Breast epithelium (tissue), 4 donors: ENCODE measurements around the gene TJP2. TPM values are rescaled to one million over a fixed set of nuclear protein-coding genes. Genes with fewer than 3 reads are reported as not detected.
A peak's percentile ranks its signal among the peaks of the same experiment; 100 is the strongest.

Experiments
- DNase-seq, 2 donors: peaks; one replicate each; pipeline ENCODE4 v3.0.0-alpha.2; 2019; ENCODE audit warnings: low spot score in 2 of 2
- H3K27ac ChIP-seq, 2 donors: fragments of 200-600 bp; sonication (generic) in 1 of 2; one replicate each; pipeline ENCODE4 v1.5.1; 2016 to 2019; ENCODE audit warnings: mild to moderate bottlenecking in 1 of 2
- H3K27me3 ChIP-seq, 2 donors: fragments of 200-600 bp; sonication (generic) in 1 of 2; one replicate each; pipeline versions ENCODE4 v1.5.1 to v1.6.0; 2017 to 2019; ENCODE audit warnings: control low read depth in 1 of 2, mild to moderate bottlenecking in 1 of 2
- H3K36me3 ChIP-seq: fragments of 200-600 bp; one replicate; pipeline ENCODE4 v1.5.1; 2019
- H3K4me1 ChIP-seq, 2 donors: fragments of 200-600 bp; sonication (generic); one replicate each; pipeline ENCODE4 v1.5.1; 2016 to 2019; ENCODE audit warnings: control low read depth in 1 of 2
- H3K4me3 ChIP-seq, 3 donors: fragments of 200-600 bp; sonication (generic); 1 replicate in 2 of 3; 2 replicates in 1 of 3; pipeline ENCODE4 v1.5.1; 2016 to 2019; ENCODE audit warnings: mild to moderate bottlenecking in 3 of 3, moderate library complexity in 2 of 3
- H3K9me3 ChIP-seq, 2 donors: fragments of 200-600 bp; sonication (generic) in 1 of 2; one replicate each; pipeline ENCODE4 v1.5.1; 2016 to 2019; ENCODE audit warnings: control low read depth in 1 of 2
- POLR2A ChIP-seq: fragments of 450-650 bp; IDR thresholded peaks from one replicate; pipeline ENCODE4 v1.6.1; 2016; ENCODE audit warnings: antibody characterized with exemption, mild to moderate bottlenecking, moderate library complexity
- POLR2AphosphoS5 ChIP-seq, 3 donors: sonication (generic); formaldehyde crosslinking; IDR thresholded peaks; one replicate each; pipeline ENCODE4 v1.6.1; 2017; ENCODE audit warnings: antibody characterized with exemption in 3 of 3
- intact Hi-C: fragments of 100-400 bp; cut with DNase I; formaldehyde crosslinking; loops from one replicate; pipeline ENCODE4 v1.15.1; 2023; ENCODE audit warnings: low total_unique reads
- total RNA-seq, 3 donors: library from RNA; depleted of rRNA; stranded (reverse); fragments of >200 nt; gene quantifications; one replicate each; pipeline ENCODE4 v1.1.0, GENCODE V29; 2016
- TF ChIP-seq, protein P1 (sequence below), 3 donors: fragments of 450-650 bp; IDR thresholded peaks; one replicate each; pipeline ENCODE4 v1.5.1; 2016 to 2017; ENCODE audit warnings: antibody characterized with exemption in 3 of 3, mild to moderate bottlenecking in 3 of 3, moderate library complexity in 3 of 3

Gene TJP2
- total RNA-seq, 3 donors from 2014 or later, result 85.2 to 125 (median 108) TPM

DNA sequence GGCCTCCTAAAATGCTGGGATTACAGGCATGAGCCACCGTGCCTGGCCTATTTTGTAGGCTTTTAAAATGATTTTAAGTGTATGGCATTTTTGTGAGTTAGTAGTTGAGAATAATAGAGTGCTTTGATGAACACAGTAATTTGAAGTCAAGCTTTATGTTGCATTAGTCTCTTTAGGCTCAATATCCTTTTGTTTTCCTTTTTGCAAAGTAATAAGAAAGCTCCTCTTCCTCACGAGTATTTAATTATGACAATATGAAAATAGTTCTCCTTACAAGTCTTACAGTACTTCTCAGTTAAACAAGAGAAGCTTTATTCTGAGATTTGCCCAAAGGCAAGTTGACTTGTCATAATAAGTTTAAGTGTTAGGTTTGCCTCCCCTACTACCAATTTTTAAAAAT lies 69.0 kb downstream of the TJP2 start:
- Histone ChIP-seq H3K4me3 (no peak overlapping the region), H3K4me1 (no peaks in the 10 kb centered on the region), H3K9me3 (no peaks in the 10 kb centered on the region), H3K27me3 (no peaks in the 10 kb centered on the region), H3K27ac (peak overlapping the region in 1 of 2 donors; percentile 41), H3K36me3 (peaks cover 2% of the 10 kb centered on the region)
- intact Hi-C loops, result no loop called here
- DNase-seq, result no peak
- no peak for TF ChIP-seq POLR2AphosphoS5 (IDR thresholded peaks at IDR 0.05)
- TF ChIP-seq, protein P1, sequence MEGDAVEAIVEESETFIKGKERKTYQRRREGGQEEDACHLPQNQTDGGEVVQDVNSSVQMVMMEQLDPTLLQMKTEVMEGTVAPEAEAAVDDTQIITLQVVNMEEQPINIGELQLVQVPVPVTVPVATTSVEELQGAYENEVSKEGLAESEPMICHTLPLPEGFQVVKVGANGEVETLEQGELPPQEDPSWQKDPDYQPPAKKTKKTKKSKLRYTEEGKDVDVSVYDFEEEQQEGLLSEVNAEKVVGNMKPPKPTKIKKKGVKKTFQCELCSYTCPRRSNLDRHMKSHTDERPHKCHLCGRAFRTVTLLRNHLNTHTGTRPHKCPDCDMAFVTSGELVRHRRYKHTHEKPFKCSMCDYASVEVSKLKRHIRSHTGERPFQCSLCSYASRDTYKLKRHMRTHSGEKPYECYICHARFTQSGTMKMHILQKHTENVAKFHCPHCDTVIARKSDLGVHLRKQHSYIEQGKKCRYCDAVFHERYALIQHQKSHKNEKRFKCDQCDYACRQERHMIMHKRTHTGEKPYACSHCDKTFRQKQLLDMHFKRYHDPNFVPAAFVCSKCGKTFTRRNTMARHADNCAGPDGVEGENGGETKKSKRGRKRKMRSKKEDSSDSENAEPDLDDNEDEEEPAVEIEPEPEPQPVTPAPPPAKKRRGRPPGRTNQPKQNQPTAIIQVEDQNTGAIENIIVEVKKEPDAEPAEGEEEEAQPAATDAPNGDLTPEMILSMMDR (IDR thresholded peaks at IDR 0.05), result no peak
- no peak for TF ChIP-seq POLR2A

DNA sequence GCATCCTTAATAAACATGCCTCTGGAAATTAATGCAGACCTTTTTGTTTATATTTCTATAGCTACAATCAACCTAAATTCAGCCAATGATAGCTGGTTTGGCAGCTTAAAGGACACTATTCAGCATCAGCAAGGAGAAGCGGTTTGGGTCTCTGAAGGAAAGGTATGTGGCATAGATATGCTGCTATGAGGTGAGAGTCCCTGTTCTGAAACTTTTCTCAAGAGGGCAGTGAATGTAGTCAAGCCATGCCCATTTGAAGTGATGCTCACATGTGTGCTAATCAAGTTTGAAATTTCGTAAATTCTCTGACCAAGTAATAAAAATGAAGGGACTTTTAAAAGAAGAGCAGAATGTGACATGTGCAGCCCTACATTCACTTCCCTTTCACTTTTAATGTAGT lies 72.6 kb downstream of the TJP2 start:
- H3K4me3 ChIP-seq, result no peak overlapping the region
- H3K9me3 ChIP-seq, result no peaks in the 10 kb centered on the region
- H3K4me1 ChIP-seq, result no peaks in the 10 kb centered on the region
- TF ChIP-seq POLR2A (no peak), POLR2AphosphoS5 (IDR thresholded peaks at IDR 0.05) (no peak)
- TF ChIP-seq, protein P1 (IDR thresholded peaks at IDR 0.05), result no peak
- intact Hi-C loops, result no loop called here
- peaks cover 5% of the 10 kb centered on the region for H3K36me3 ChIP-seq
- no peaks in the 10 kb centered on the region for H3K27me3 ChIP-seq
- H3K27ac ChIP-seq, result no peak overlapping the region
- no peak for DNase-seq

DNA sequence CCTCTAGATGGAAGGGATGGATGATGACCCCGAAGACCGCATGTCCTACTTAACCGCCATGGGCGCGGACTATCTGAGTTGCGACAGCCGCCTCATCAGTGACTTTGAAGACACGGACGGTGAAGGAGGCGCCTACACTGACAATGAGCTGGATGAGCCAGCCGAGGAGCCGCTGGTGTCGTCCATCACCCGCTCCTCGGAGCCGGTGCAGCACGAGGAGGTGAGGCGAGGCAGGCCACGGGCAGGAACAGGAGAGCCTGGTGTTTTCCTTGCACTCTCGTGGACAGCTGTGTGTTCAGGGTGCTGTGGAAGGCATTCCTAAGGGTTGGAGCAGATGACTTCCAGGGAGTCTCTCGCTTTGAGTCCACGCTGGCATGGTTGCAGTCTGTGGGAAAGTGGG lies 73.9 kb downstream of the TJP2 start:
- TF ChIP-seq POLR2A, result no peak
- TF ChIP-seq POLR2AphosphoS5 (IDR thresholded peaks at IDR 0.05), result no peak
- TF ChIP-seq, protein P1 (IDR thresholded peaks at IDR 0.05), result no peak
- H3K9me3 ChIP-seq, result no peaks in the 10 kb centered on the region
- H3K36me3 ChIP-seq, result peaks cover 5% of the 10 kb centered on the region
- no peak overlapping the region for H3K4me3 ChIP-seq
- H3K27me3 ChIP-seq, result no peaks in the 10 kb centered on the region
- DNase-seq, result no peak
- no peak overlapping the region for H3K27ac ChIP-seq
- intact Hi-C loops, result no loop called here
- H3K4me1 ChIP-seq, result no peaks in the 10 kb centered on the region

DNA sequence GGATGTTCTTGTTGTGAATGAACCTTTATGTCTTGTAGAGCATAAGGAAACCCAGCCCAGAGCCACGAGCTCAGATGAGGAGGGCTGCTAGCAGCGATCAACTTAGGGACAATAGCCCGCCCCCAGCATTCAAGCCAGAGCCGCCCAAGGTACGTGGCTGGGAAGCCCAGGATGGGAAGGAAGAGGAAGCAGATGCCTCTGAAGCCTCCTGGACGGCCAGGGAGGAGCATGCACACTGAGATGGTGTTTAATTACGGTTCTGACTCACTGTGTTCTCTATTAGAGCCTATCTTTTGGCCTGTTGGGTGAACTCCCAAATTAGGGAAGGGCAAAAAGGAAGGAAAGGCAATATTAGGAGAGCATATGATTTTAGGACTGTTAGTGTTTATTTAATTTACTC lies 75.3 kb downstream of the TJP2 start:
- H3K4me1 ChIP-seq, result no peaks in the 10 kb centered on the region
- intact Hi-C loops, result no loop called here
- H3K4me3 ChIP-seq, result no peak overlapping the region
- no peak overlapping the region for H3K27ac ChIP-seq
- no peaks in the 10 kb centered on the region for H3K9me3 ChIP-seq
- no peaks in the 10 kb centered on the region for H3K27me3 ChIP-seq
- TF ChIP-seq POLR2A (no peak), POLR2AphosphoS5 (IDR thresholded peaks at IDR 0.05) (no peak)
- TF ChIP-seq, protein P1 (IDR thresholded peaks at IDR 0.05), result no peak
- DNase-seq, result no peak
- H3K36me3 ChIP-seq, result peaks cover 5% of the 10 kb centered on the region

DNA sequence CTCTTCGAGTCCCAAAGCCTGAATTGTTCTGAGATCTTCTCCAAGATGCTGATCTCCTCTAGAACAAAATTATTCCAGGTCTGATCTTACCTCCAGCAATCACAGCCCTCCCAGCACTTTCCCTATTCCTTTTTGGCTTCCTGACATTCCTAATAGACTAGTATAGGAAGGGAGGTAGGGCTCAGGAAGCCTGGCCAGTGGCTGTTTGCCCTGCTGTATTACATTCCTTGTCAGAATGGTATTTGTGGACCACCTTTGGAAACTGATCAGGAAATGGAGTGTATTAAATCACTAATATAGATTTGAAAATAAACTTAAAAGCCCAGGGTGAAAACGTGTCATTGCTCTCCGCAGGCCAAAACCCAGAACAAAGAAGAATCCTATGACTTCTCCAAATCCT lies 76.6 kb downstream of the TJP2 start:
- Histone ChIP-seq H3K36me3 (peaks cover 5% of the 10 kb centered on the region), H3K4me3 (no peak overlapping the region), H3K27ac (no peak overlapping the region), H3K4me1 (no peaks in the 10 kb centered on the region), H3K9me3 (no peaks in the 10 kb centered on the region), H3K27me3 (no peaks in the 10 kb centered on the region)
- TF ChIP-seq POLR2A, result no peak
- TF ChIP-seq, protein P1 (IDR thresholded peaks at IDR 0.05), result no peak
- TF ChIP-seq POLR2AphosphoS5 (IDR thresholded peaks at IDR 0.05), result no peak
- intact Hi-C loops, result no loop called here
- DNase-seq, result no peak
